SK-N-SH treated with all-trans-retinoic acid at 6 μM for 48 hours (cell line): Measurements from ENCODE around the gene HSD17B8.

ENCODE experiments used
- ATAC-seq: fragments of 200-7000 bp; cut with Tn5 transposase; 3 replicates; pipeline ENCODE4 v1.9.1; 2020; ENCODE audit warnings: mild to moderate bottlenecking, moderate library complexity
- ARNTL ChIP-seq: fragments of 450-650 bp; formaldehyde crosslinking; IDR thresholded peaks from 2 replicates; pipeline ENCODE4 v1.5.0; 2020; ENCODE audit warnings: low read depth, mild to moderate bottlenecking, moderate library complexity, borderline replicate concordance
- BACH2 ChIP-seq: fragments of 250-450 bp; sonication (Bioruptor Pico); IDR thresholded peaks from 2 replicates; pipeline ENCODE4 v1.9.0; 2021; ENCODE audit warnings: mild to moderate bottlenecking, borderline replicate concordance
- CSDC2 ChIP-seq: fragments of 250-450 bp; sonication (Bioruptor Pico); IDR thresholded peaks from 2 replicates; pipeline ENCODE4 v1.5.0; 2020; ENCODE audit warnings: mild to moderate bottlenecking, moderate library complexity
- ISL1 ChIP-seq: fragments of 250-450 bp; sonication (Bioruptor Pico); IDR thresholded peaks from 2 replicates; pipeline ENCODE4 v2.1.2; 2022; ENCODE audit warnings: mild to moderate bottlenecking, moderate library complexity
- OSR1 ChIP-seq: fragments of 250-450 bp; sonication (Bioruptor Pico); IDR thresholded peaks from 2 replicates; pipeline ENCODE4 v1.8.0; 2022; ENCODE audit warnings: moderate library complexity, mild to moderate bottlenecking, inconsistent platforms
- PPARA ChIP-seq: fragments of 250-450 bp; sonication (Bioruptor Pico); IDR thresholded peaks from 2 replicates; pipeline ENCODE4 v1.5.0; 2020; ENCODE audit warnings: mild to moderate bottlenecking, borderline replicate concordance
- RARB ChIP-seq: fragments of 250-450 bp; sonication (Bioruptor Pico); IDR thresholded peaks from 2 replicates; pipeline ENCODE4 v1.8.0; 2021; ENCODE audit warnings: mild to moderate bottlenecking, moderate library complexity
- SNAI2 ChIP-seq: fragments of 250-450 bp; sonication (Bioruptor Pico); IDR thresholded peaks from 2 replicates; pipeline ENCODE4 v1.5.0; 2020; ENCODE audit warnings: mild to moderate bottlenecking, moderate library complexity
- TCF4 ChIP-seq: fragments of 250-450 bp; sonication (Bioruptor Pico); IDR thresholded peaks from 2 replicates; pipeline ENCODE4 v1.8.0; 2021; ENCODE audit warnings: mild to moderate bottlenecking, moderate library complexity, borderline replicate concordance
- TOX ChIP-seq: fragments of 250-450 bp; sonication (Bioruptor Pico); IDR thresholded peaks from 2 replicates; pipeline ENCODE4 v1.8.0; 2021; ENCODE audit warnings: mild to moderate bottlenecking, moderate library complexity, borderline replicate concordance
- ZC3H10 ChIP-seq: fragments of 250-450 bp; sonication (Bioruptor Pico); IDR thresholded peaks from 2 replicates; pipeline ENCODE4 v1.5.1; 2021; ENCODE audit warnings: mild to moderate bottlenecking, moderate library complexity
- ZNF565 ChIP-seq: fragments of 450-650 bp; formaldehyde crosslinking; conservative IDR thresholded peaks from 2 replicates; pipeline ENCODE4 v1.5.0; 2020; ENCODE audit warnings: low read depth, mild to moderate bottlenecking, moderate library complexity
- ZNF70 ChIP-seq: fragments of 450-650 bp; formaldehyde crosslinking; IDR thresholded peaks from 2 replicates; pipeline ENCODE4 v1.5.0; 2020; ENCODE audit warnings: mild to moderate bottlenecking, moderate library complexity
- ZNF8 ChIP-seq: fragments of 450-650 bp; formaldehyde crosslinking; IDR thresholded peaks from 2 replicates; pipeline ENCODE4 v1.5.0; 2020; ENCODE audit warnings: mild to moderate bottlenecking, moderate library complexity
- TF ChIP-seq, protein P1 (sequence below): fragments of 250-450 bp; sonication (Bioruptor Pico); IDR thresholded peaks from 2 replicates; pipeline ENCODE4 v1.5.0; 2020; ENCODE audit warnings: mild to moderate bottlenecking, moderate library complexity
- TF ChIP-seq, protein P2 (sequence below): fragments of 250-450 bp; sonication (Bioruptor Pico); IDR thresholded peaks from 2 replicates; pipeline ENCODE4 v1.8.0; 2021; ENCODE audit warnings: low read depth, mild to moderate bottlenecking, moderate library complexity, borderline replicate concordance
- TF ChIP-seq, protein P3 (sequence below): fragments of 250-450 bp; sonication (Bioruptor Pico); IDR thresholded peaks from 2 replicates; pipeline ENCODE4 v1.8.0; 2020; ENCODE audit warnings: mild to moderate bottlenecking, moderate library complexity, borderline replicate concordance
- TF ChIP-seq, protein P4 (sequence below): fragments of 250-450 bp; sonication (Bioruptor Pico); IDR thresholded peaks from 2 replicates; pipeline ENCODE4 v1.5.1; 2020; ENCODE audit warnings: low read depth, mild to moderate bottlenecking, moderate library complexity

Gene HSD17B8

DNA sequence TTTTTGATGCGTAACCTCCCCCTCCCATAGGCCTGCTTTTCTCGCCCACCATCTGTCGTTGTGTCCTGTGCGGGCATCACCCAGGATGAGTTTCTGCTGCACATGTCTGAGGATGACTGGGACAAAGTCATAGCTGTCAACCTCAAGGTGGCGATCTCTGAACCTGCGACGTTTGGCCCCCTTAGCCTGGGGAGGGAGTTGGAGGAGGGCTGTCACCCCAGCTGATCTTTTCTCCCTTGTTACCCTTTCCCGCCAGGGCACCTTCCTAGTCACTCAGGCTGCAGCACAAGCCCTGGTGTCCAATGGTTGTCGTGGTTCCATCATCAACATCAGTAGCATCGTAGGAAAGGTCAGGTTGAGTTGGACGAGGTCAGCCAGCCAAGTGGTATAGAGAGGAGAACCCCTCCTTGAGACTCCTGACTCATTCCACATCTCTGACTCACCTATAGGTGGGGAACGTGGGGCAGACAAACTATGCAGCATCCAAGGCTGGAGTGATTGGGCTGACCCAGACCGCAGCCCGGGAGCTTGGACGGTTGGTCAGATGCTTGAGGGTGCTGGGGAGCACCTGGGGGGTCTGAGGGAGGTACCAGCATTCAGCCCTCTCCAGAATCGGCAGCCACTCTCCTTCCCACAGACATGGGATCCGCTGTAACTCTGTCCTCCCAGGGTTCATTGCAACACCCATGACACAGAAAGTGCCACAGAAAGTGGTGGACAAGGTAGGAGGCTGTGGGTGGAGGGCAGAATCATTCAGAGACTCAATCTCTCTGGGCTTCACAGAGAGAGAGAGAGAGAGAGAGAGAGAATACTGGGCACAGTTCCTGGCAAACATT, 954 bp downstream of the HSD17B8 start:
- ATAC-seq, result no peak
- TF ChIP-seq TOX (CRISPR knock-in tag), result no peak
- TF ChIP-seq ZNF8 (CRISPR knock-in tag), result no peak
- TF ChIP-seq CSDC2 (CRISPR knock-in tag), result no peak
- TF ChIP-seq RARB, result no peak
- no peak for TF ChIP-seq ZNF70 (CRISPR knock-in tag)
- no peak for TF ChIP-seq PPARA
- no peak for TF ChIP-seq TCF4
- TF ChIP-seq ZC3H10 (CRISPR knock-in tag), result no peak
- TF ChIP-seq, protein P1, sequence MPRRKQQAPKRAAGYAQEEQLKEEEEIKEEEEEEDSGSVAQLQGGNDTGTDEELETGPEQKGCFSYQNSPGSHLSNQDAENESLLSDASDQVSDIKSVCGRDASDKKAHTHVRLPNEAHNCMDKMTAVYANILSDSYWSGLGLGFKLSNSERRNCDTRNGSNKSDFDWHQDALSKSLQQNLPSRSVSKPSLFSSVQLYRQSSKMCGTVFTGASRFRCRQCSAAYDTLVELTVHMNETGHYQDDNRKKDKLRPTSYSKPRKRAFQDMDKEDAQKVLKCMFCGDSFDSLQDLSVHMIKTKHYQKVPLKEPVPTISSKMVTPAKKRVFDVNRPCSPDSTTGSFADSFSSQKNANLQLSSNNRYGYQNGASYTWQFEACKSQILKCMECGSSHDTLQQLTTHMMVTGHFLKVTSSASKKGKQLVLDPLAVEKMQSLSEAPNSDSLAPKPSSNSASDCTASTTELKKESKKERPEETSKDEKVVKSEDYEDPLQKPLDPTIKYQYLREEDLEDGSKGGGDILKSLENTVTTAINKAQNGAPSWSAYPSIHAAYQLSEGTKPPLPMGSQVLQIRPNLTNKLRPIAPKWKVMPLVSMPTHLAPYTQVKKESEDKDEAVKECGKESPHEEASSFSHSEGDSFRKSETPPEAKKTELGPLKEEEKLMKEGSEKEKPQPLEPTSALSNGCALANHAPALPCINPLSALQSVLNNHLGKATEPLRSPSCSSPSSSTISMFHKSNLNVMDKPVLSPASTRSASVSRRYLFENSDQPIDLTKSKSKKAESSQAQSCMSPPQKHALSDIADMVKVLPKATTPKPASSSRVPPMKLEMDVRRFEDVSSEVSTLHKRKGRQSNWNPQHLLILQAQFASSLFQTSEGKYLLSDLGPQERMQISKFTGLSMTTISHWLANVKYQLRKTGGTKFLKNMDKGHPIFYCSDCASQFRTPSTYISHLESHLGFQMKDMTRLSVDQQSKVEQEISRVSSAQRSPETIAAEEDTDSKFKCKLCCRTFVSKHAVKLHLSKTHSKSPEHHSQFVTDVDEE, result no peak
- TF ChIP-seq BACH2 (CRISPR knock-in tag), result no peak
- no peak for TF ChIP-seq SNAI2 (CRISPR knock-in tag)
- TF ChIP-seq, protein P2, sequence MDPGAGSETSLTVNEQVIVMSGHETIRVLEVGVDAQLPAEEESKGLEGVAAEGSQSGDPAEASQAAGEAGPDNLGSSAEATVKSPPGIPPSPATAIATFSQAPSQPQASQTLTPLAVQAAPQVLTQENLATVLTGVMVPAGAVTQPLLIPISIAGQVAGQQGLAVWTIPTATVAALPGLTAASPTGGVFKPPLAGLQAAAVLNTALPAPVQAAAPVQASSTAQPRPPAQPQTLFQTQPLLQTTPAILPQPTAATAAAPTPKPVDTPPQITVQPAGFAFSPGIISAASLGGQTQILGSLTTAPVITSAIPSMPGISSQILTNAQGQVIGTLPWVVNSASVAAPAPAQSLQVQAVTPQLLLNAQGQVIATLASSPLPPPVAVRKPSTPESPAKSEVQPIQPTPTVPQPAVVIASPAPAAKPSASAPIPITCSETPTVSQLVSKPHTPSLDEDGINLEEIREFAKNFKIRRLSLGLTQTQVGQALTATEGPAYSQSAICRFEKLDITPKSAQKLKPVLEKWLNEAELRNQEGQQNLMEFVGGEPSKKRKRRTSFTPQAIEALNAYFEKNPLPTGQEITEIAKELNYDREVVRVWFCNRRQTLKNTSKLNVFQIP (CRISPR knock-in tag), result no peak

DNA sequence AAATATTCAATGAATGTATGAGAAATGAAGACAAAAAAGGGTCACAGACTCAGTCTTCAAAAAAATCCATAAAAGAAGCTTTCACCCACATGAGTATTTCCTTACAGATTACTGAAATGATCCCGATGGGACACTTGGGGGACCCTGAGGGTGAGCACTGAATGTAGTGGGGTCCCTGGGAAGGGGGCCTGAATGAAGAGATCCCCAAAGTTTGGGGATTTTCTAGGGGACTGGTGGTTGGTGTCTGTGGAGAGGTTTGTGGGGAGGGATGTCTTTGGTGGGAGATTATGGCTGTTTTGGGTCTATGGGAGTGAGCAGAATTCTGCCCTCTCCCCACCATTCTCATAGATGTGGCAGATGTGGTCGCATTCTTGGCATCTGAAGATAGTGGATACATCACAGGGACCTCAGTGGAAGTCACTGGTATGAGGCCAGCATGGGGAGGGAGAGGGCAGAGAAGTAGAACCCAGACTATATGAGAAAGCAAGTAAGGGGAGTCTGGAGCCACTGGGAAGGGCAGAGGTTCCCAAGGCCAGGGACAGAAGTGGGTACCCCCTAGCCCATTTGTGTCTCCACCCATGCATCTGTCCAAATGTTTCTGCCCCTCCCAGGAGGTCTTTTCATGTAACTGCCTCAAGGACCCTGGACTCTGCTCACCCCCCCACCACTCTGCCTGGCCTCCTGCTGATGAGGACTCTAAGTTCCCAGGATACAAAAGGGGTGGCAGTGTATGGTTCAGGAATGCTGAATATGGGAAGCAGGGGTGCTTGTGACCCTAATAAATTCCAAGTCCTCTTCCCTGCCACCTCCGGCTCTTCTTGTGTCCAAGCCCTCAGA, 1.8 kb downstream of the HSD17B8 start:
- TF ChIP-seq ZNF70 (CRISPR knock-in tag), result no peak
- no peak for TF ChIP-seq OSR1 (CRISPR knock-in tag)
- TF ChIP-seq, protein P3, sequence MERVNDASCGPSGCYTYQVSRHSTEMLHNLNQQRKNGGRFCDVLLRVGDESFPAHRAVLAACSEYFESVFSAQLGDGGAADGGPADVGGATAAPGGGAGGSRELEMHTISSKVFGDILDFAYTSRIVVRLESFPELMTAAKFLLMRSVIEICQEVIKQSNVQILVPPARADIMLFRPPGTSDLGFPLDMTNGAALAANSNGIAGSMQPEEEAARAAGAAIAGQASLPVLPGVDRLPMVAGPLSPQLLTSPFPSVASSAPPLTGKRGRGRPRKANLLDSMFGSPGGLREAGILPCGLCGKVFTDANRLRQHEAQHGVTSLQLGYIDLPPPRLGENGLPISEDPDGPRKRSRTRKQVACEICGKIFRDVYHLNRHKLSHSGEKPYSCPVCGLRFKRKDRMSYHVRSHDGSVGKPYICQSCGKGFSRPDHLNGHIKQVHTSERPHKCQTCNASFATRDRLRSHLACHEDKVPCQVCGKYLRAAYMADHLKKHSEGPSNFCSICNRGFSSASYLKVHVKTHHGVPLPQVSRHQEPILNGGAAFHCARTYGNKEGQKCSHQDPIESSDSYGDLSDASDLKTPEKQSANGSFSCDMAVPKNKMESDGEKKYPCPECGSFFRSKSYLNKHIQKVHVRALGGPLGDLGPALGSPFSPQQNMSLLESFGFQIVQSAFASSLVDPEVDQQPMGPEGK (CRISPR knock-in tag), result no peak
- no peak for TF ChIP-seq ZNF565 (CRISPR knock-in tag)
- TF ChIP-seq, all 23 proteins: peak for 0
- no peak for ATAC-seq

DNA sequence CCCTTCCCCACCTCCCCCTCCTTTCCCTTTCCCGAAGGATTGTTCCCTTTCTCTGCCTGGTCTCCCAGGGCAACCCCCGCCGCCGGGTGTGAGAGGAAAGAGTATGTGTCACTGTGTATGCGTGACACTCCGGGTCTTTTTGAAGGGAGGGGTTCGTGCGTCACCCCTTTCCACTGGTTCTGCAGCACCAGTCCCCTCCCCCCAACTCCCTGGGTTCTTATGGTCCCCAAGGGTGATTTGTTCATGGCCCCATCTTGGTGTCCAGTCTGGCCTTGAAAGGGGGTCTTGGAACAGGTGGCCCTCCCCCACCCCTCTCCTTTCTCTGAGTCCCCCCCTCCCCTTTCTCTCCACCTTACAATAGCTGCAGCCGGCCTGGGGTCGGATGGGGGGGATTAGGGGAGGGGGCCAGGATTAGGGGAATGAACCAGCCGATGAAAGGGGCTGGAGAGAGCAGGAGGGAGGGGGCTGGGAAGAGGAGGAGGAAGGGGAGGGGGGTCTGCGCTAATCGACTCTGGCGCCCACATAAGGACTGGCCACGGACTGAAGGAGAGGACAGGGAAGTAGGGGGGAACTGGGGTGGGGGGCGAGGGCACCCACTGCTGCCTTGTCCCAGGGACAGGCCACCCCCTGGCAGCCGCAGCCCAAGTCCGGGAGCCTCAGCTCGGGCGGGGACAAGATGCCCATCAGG, 2.6 kb downstream of the HSD17B8 start:
- TF ChIP-seq, protein P2 (CRISPR knock-in tag), result no peak
- TF ChIP-seq OSR1 (CRISPR knock-in tag) (no peak), ZNF70 (CRISPR knock-in tag) (no peak), ZC3H10 (CRISPR knock-in tag) (no peak), TCF4 (no peak), ISL1 (CRISPR knock-in tag) (no peak), ARNTL (CRISPR knock-in tag) (no peak), PPARA (no peak)
- TF ChIP-seq, protein P4, sequence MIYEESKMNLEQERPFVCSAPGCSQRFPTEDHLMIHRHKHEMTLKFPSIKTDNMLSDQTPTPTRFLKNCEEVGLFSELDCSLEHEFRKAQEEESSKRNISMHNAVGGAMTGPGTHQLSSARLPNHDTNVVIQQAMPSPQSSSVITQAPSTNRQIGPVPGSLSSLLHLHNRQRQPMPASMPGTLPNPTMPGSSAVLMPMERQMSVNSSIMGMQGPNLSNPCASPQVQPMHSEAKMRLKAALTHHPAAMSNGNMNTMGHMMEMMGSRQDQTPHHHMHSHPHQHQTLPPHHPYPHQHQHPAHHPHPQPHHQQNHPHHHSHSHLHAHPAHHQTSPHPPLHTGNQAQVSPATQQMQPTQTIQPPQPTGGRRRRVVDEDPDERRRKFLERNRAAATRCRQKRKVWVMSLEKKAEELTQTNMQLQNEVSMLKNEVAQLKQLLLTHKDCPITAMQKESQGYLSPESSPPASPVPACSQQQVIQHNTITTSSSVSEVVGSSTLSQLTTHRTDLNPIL (CRISPR knock-in tag), result no peak
- ATAC-seq, result no peak
